HG03575 (cell line): ENCODE results near the gene DPP6.

ENCODE experiments used
- ATAC-seq: cut with Tn5 transposase; IDR thresholded peaks from one replicate; pipeline ENCODE4 v1.9.1; 2021; ENCODE audit not compliant: unreplicated experiment, insufficient number of reproducible peaks, low FRiP score; ENCODE audit errors: extremely low read depth

DPP6 gene

DNA sequence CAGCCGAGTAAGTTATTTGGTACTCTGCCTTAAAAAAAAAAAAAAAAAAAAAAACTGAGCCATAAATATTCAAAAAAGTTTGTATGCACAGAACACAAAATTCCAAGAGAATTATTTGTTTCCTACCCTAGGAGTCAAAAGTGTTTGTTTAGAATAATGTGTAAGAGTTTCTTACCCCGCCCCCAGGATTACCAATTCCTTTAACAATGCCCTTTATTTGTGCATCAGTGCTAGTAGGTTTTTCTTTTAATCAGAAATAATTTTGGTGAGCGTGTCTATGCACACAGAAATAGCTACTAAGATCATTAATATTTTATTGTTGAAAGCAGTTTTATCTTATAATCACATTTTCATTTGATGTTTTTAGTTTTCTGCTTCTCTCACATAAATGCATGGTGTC lies 374.6 kb downstream of the DPP6 start:
- no peak for ATAC-seq

DNA sequence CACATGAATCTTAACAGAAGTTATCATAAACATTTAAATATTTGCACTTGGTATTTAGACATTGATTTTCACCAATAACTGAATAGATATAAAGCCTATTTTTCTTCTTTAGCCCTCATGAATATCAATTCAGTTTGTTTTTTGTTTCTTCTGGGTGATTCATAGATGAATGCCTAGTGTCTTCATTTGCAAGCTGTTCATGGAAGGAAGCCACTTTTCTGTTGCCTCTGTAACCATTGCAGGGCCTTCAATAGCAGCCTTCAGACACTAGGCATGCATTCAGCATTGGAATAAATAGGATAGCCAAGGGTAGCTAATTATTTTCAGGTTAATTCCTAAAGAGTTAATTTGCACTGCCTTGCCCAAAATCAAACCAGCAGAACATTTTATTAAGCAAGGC lies 375.3 kb downstream of the DPP6 start:
- ATAC-seq: no peak

DNA sequence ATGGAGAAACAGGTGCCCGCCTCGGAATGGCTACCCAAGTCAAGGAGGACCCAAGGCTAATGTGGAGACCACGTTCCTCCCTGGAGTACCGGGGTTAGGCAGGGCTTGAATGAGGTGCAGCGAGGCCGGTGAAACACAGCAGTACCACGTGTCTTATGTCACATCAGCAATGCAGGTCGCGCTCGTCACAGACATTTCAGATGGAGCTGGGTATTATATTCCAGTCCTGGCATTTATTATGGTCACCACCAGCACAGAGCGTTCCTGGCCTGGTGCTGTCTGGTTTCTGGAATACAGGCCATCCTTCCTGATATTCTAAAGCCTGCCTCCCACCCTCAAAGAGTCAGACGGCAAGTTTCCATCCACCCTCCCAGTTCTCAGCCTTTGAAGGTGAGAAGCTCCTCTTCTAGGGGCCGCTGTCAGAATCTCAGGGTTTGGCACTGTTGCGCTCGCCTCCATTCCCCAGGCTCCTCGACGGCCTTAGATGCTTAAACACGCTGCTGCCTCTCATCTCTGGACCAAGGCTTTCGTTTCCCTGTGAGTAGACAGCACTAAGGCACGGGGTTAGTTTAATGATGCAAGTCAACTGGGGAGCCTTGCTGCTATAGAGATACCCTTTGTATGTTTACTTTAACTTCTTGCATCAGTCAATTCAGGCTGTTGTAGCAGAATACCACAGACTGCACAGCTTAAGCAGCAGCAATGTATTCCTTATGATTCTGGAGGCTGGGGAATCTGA lies 377.6 kb downstream of the DPP6 start:
- ATAC-seq: no peak

DNA sequence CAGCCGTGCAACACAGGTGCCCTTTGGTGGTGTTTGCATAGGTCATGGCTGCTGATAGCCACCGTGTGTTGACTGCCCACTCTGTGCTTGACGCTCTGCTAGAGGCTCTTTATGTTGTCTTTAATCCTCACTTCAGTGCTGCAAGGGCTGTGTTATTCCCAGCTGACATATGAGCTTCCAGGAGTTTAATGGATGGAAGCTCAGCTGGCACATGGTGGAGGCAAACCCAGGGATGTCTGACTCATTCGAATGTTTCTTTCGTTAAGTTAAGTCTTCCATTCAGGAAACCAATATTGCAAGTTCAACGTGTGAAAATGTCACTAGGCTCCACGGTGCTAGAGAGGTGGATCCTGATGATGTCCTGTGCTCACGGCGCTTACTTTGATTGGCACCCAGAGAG lies 378.4 kb downstream of the DPP6 start:
- ATAC-seq: no peak

DNA sequence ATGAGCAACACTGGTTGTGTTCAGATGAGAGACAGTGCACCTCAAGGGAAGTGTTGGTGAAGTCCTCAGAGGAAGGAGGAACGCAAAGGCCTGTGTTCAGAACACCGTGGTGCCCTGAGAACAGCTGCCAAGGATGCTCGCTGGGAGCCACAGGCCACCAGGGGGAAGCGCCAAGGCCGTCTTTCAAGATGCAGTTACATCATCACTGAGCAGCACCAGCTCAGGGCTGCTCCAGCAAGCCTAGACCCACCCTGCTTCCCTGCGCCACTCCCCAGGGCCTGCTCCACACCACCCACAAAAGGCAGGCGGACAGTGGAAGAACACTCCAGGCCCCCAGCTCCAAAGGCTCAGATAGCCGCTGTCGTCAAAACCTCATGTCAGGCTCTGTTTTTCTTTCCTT lies 378.8 kb downstream of the DPP6 start:
- ATAC-seq: no peak

DNA sequence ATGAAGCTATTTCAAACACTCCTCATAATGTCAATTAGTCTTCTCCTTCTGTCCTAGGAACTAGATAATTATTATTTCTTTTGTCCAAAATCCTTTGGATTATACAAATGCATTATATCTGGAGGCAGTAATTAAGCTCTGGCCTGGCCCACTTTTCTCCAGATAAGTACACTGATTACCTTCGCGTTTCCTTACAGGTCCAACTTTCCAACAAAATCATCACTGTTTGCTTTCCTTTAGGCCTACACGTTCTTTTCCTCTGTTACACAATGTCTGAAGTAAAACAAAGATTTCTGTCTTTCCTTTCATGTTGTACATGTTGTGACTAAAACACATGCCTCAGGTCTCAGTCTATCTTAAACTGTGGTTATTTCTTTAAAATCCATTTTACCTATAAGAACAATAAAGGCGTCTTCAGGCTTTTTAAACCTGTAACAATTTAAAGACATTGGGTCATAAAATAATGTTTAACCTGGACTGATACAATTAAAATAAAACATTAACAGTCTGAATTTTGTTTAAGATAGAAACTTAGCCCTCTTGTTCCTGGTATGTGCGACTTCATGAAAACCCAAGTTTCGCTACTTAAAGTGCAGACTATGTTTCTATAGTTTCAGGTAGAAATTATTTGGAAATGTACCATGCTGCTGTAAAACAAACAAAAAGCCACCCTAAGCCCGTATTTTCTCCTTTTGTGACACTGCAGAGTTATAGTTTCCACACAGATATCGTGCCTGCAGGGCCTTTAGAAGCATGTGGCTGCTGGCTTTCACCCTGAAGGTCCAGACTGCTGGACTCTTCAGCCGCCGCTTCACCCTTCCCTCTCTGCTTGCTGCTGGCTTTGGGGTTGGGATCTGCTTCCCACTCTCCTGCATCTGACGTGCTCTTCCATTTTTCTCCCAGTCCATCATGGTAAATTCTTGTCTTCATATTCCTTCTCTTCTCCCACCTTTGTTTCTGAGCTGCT lies 381.7 kb downstream of the DPP6 start:
- ATAC-seq: no peak

DNA sequence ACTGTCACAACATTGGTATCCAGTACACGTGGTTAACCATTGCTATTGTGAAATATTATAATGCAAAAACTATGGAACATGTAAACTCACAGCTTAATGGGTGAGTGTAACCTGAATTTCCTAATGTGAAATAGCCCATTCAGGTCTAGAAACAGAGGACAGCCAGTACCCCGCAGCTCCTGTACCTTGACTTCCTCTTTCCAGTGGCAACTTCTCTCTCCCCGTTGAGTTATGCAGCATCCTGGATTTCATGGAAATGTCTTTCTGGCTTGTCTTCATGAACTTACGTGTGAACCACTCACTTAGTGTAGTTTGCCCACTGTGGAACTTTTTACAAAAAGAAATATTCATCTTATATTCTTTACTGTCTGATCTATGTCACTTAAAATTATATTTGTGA lies 384.4 kb downstream of the DPP6 start:
- ATAC-seq: no peak

DNA sequence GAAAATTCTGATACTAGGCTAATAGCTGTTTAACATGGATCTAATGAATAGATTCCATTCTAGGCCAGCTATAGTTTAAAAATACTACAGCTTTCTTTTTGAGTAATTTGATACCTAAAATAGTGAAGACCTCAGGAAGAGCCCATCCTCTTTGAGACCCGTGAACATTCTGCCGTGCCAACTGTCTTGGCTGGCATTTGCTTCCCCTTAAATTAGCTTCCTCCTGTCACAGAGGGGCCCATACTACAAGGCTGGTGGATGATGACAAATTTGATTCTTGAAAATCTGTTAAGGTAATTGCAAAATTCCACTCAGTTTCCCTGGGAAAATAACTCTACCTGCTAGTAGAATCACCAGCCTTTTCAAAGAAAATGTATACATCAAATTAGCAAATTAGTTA lies 385.0 kb downstream of the DPP6 start:
- ATAC-seq: no peak

DNA sequence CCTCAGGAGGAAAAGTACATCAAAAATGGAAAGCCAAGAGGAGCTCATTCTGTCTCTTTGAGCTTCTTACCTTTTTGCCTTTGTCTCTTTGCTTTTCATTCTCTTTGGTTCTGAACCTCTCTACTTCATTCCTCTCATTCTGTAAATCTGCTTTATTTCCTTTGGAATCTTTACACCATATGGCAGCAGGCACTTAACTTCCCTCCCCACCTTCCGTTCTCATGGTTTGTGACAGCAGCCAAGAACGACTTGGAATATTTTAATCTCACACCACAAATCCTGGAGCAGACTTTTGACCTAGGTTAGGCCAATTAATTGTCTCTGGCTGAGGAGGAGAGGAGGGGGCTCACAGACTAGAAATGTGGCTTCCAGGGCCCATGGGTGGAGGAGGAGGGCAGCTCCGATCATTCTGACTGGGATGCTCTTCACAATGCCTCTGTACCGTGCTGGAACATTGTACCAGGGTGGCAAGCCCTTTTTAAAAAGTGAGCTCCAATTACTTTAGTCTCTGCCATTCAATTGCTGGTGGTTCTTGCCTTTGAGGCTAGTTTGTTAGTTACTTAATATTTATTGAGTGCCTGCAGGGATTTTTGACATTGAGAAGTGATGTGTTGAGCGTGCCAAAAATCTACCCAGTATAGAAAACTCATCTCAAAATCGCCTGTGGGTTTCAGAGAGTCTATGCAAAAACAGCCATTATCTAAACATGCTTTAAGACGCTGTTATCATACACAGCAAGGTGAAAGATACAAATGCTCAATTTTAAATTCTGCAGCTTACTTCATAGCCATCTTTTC lies 386.6 kb downstream of the DPP6 start:
- no peak for ATAC-seq

DNA sequence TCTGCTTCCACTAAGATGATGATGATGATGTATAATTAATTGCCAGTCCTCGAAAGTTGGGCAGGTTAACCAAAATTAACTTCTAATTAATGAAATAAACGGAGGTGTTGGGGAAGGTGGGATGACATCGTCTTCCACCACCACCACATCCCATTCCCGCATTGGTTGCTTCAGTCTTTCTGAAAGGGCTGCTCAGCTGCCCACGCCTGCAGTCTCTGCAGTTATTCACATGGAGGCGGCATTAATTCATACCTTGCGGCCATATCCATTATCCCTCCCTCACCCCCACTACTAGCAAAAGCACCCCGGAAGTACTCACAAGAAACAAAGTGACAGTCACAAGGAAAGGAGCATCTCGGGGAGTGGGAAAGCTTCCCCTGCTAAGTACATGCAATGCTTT lies 387.9 kb downstream of the DPP6 start:
- no peak for ATAC-seq

DNA sequence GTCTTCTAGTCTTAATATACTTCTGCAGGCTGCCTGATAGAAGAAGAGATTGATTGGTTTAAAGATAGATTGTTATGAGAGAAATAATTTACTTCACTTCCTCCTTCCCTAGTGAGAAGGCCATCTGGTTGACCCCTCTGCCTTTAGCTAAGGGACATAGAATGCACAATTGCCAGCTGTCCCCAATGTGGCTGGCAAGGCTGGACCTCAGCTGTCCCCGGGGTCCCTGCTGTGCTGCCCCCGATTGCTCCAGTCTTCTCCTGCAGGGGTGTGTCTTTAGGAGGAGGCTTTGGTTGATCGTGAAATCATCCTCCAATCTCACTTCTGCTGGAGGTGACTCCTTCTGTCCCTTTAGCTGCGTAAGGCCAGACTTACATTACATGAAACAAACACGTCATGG lies 388.5 kb downstream of the DPP6 start:
- no peak for ATAC-seq

DNA sequence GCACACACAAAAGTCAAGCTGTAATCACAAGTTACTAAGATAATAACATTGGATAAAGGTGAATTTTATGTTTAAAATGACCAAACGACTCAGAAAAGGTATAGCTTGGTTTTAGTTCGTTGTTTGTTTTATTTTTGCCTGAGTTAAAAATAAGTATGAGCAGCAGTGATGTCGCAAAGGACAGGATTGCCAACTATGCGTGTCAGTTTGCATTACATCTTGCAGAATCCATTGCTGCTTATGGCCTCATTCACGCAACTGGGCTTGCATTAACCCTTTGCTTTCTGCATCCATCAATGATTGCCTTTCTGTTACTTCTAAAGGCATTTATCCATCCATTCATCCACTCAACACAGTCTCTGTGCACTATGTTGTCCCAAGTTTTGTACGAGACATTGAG lies 389.6 kb downstream of the DPP6 start:
- no peak for ATAC-seq

DNA sequence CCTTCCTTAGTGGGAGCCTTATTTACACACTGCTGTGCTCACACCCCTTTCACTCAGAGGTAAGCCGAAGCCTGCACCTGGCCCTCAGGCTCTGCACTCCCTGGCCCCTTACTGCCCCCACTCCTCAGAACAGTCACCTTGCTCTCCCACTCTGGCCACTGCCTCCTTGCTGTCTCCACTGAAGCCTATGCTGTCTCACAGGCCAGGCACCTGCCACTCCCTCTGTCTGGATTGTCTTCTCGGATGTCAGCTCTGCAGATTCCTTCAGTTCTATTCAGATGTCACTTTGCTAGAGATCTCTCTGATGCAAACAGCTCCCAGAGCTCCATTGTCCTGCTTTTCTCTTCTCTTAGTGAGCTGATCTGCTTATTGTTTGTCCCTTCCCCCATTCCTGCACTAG lies 390.7 kb downstream of the DPP6 start:
- no peak for ATAC-seq

DNA sequence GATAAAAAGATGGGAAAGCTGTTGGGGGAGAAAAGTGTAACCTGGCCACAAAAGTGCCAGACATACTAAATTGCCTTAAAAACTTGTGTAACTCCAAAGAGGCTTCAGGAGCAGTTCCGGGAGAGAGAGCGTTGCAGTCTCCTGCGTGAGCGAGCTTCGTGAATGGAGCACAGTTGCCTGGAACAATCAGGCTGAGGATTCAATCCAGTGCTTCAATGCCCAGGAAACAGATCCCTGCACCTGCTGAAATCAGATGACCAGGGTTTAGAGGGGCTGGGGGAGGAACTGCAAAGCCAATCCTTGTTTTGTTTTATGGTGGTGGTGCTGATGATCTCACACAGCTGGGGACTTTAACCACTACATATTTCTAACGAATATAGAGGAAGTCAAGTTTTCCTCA lies 398.3 kb downstream of the DPP6 start:
- ATAC-seq: no peak

DNA sequence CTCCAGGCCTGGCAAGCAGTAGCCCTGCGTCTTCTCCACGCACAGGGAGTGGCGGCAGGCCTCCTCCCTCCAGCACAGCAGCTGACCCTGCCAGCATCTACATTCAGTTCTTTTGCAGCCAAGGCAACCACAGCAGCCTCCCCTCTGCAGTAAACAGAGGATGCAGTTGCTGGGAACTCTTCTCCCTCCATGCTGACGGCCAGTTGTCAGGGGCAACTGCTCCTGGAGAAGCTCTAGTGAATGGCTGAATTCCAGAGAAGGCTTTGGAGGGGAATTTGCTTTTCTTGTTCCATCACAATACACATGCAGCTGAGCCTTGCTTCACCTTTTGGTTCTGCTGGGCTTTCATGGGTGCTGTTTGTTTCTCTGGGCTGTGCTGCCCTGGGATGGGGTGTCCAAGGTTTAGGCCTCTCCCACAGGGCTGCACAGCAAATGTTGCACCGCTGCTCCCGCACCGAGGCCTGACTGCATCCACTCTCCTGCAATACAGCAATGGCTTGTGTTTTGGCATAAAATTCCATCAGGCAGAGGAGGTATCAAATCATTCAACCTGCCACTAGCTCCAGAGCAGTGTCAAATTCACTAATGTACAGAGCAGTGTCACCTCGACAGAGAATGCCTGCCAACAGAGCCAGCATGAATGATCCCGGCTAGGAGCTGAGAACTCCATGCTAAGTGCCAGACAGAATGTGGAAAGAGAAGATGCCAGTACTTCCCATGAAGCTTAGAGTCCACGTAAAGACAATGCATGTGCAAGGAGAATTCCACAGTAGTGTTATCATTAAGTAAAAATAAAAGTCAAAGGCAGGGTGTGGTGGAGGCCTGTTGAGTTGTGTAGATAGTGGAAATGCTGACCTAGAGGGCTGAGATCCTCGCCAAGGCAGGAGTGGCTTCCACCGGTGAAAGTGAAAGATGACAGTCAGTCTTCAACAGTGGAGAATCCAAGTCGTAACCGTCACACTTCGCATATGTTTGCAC lies 399.6 kb downstream of the DPP6 start:
- ATAC-seq: no peak

DNA sequence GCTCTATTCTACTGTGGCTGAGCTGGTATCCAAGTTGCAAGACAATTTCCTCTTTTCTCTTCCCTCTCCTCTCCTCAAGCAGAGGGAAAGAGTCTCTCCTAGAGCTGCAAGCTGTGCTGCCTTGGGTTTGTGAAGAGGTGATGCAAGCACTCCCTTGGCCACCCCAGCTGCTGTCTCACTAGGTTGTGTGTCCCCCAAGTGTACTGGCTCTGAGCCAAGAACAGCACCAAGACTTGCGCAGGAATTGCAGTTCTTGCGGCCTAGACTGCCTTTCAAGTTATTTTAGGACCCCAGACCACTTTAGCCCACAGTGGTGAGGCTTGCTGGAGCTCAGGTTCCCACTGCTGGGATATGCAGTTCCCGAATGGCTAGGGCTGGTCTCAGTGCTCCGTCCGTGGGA lies 411.6 kb downstream of the DPP6 start:
- ATAC-seq: no peak

DNA sequence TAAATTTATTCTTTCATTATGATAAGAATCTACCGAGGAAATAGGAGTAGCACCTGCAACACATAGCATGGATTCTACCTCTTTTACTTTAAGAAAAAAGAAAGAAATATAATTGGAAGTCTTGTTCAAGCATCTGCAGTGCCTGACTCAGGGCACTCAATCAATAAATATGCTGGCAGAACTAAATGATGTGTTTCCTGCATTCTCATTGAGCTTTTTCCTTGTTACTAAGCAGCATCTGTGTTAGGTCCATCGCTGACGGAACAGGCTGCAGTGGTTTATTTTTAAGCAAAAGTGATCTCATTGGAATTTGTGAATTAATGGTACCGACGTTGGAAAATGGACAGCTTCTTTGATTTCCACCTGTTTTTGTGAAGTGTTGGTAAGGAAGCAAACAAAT lies 417.5 kb downstream of the DPP6 start:
- ATAC-seq: no peak

DNA sequence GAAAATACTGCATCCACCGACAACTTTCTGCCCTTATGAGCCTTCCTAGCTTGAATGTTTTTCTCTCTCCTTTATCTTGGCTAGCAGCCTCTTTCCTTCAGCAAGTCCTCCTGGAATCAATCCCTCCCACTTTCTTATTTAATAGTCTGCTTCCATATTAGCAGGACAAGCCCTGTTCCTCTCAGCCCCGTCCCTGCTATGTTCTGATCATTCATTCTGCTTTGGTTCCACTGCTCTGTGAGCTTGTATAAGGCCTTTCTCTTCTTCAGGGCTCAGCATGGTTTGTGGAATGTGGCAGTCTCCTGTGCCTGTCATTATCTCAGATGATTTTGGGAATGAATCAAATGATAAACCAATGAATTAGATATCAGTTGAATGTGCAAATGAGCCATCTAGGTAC lies 420.1 kb downstream of the DPP6 start:
- no peak for ATAC-seq

DNA sequence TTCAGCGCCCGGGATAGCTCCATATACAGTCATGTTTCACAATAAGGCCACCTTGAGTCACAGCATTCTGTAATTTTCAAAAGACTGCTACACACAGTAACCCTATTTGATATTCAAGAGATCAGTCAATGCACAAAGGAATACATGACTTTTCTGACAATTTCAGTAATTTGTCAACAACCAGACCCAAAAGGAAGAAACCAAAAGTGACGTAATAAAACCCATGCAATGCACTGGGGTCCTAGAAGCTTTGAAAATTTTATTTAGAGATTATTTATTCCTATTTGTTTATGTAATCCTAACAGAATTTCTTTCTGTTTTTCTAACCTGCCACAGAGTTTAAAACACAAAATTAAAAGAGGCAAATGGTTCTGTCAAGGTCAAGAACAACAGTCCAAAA lies 421.2 kb downstream of the DPP6 start:
- ATAC-seq: no peak
